HG03175 (cell line): Measurements from ENCODE around the gene SLCO3A1.
"Not testable (repeated sequence)": the region's sequence is repeated elsewhere in the genome, so short reads cannot be mapped to it uniquely, and the experiment has no call there.

Source experiments
- ATAC-seq: cut with Tn5 transposase; IDR thresholded peaks from one replicate; pipeline ENCODE4 v1.9.1; 2021; ENCODE audit warnings: mild to moderate bottlenecking, moderate library complexity; ENCODE audit not compliant: unreplicated experiment

Gene SLCO3A1

DNA sequence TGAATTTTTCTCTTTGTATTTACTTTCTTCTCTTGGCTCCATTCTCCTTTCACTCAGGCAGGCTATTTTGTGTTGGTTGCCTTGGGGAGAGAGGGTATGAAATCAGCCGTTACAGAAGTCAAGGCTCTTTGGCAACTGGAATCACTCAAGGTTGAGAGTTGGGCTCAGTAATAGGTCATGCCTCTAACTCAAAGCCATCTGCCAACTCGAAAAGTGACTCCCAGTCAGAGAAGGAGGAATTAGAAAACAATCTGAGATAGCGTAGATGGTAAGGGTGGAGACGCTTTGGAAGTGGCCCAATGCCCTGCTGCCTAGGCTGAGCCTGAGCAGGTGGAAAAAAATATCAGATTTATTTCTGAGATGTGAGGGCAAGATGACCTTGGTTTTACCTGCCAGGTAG is 334.5 kb downstream of the SLCO3A1 start:
- no peak for ATAC-seq

DNA sequence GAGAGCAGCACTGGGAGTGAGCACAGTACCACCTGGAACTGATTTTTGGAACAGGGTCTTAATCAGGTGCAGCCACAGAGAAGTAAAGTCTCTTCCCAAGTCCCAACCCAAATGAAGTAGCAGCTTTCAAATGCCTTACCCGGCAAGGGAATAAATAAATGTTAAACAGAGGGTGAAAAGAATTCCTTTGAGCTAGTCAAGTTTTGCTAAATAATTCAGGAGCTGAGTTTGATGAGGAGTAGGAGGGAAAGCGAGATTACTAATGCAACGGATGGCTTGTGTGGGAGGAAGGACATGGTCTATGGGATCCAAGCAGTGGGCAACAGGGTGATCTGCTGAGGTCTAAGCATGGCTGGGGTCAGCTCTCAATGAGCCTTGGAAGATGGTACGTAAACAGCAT is 335.7 kb downstream of the SLCO3A1 start:
- ATAC-seq = no peak

DNA sequence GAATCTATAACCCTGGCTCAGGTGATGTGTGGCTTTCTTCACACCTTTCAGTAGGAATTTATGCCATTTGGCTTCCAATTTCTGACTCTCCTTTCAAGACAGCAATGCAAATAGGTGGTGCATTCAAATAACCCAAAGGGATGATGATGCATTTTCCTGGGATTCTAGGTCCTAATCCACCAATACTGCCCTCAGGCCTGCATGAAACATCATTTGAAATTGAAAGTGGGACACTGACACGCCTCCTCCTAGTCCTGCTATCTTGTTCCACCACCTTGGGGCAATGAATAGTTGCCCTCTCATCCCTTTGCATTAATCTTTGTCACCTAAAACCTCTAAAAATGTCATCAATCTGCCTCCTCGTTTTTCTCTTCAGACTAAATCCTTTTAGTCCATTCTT is 341.7 kb downstream of the SLCO3A1 start:
- no peak for ATAC-seq

DNA sequence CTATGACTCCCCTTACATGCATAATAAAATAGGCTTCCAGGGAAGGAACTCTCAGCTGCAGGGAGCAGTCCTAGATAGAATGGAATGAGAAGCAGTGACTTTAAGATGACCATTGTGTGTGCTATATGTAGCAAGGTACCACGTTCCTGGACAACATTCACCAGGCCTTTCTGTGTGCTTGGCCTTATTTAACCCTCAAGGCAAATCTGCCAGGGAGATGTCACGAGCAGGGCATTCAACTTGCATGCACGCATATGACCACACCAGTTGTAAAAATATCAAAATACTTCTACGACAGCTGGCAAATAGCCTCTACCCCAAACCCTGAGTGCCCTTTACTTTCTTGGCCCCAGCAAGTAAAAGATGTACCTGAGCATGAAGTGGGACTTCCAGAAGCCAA is 342.8 kb downstream of the SLCO3A1 start:
- no peak for ATAC-seq

DNA sequence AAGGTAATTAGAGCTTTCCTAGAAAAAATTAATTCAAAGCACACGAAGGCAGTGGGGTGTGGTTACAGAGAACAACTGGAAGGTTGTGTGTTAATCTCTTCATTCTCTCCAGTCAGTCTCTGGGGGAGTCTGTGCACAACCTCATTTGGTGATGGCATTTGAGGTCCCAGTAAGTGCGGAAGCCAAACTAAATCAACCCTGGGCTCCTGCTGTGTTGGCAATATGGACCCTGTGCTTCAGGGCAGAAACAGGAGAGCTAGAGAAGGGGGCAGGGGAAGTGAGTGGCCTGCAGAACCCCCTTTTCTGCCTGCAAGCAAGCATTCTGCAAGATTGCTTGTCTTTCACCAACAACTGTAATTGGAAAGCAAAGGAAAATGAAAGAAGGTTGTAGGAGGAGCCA is 344.2 kb downstream of the SLCO3A1 start:
- no peak for ATAC-seq

DNA sequence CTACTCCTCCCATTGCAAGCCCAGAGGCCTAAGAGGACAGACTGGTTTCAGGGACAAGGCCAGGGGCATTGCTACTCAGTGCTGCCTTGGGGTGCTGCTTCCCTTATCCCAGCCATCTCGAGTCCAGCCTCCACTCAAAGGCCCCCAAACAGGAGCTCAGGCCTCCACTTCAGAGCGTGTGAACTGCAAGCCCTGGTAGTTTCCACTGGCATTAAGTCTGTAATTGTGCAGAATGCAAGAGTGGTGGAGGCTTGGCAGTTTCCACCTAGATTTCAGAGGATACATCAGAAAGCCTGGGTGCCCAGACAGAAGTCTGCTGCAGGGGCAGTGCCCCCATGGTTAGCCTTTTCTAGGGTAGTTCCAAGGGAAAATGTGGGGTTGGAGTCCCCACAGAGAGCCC is 347.4 kb downstream of the SLCO3A1 start:
- no peak for ATAC-seq

DNA sequence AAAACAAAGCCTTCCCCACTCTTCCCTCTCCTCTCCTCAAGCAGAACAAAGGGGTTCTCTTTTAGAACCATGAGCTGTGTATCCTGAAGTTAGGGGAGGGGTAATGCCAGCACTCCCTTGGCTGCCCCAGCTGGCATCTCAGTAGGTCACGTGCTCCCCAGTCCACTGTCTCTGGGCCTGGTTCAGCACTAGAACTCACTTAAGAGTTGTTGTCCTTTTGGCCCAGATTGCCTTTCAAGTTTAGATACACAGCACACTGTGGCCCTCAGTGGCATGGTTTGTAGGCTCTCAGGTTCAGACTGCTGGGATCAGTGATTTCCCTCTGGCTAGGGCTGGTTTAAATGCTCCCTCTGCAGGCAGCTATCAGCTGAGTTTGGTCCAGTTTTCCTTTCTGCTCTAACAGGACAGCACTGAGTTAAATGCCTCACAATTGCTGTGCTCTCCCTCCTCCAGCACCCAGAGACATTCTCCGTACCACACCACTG is 351.8 kb downstream of the SLCO3A1 start:
- no peak for ATAC-seq

DNA sequence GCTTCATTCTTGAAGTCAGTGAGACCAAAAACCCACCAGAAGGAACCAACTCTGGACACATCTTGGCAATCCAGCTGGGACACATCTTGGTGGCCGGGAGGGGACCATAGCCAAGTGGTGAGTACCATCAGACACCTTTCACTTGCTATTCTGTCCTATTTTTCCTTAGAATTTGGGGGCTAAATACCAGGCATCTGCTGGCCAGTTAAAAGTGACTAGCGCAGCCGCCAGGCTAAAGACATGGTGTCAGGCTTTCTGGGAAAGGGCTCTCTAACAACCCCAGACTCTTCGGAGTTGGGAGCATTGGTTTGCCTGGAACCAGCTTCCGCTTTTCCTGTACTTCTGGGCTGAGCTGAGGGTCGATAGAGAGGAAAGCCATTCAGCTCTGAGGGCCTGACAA is 354.1 kb downstream of the SLCO3A1 start:
- not testable (repeated sequence) for ATAC-seq
